Heart right ventricle (tissue), 16 donors: ENCODE results near the gene CNKSR2. TPM values are rescaled to one million over a fixed set of nuclear protein-coding genes. Genes with fewer than 3 reads are reported as not detected.

Source experiments
- ATAC-seq, 8 donors: fragments of 200-7000 bp; cut with Tn5 transposase; one replicate each; pipeline ENCODE4 v1.9.1; 2020; ENCODE audit warnings: mild to moderate bottlenecking in 8 of 8, moderate library complexity in 8 of 8, moderate number of reproducible peaks in 1 of 8
- DNase-seq, 2 donors: peaks; one replicate each; pipeline ENCODE4 v3.0.0-alpha.2; 2020
- H3K27ac ChIP-seq, 10 donors: fragments of 200-600 bp; sonication (generic) in 2 of 10; one replicate each; pipeline versions ENCODE4 v1.5.0 to v1.8.0; 2020 to 2022; ENCODE audit warnings: mild to moderate bottlenecking in 3 of 10
- H3K27me3 ChIP-seq, 7 donors: fragments of 200-600 bp; one replicate each; pipeline ENCODE4 v1.8.0; 2021 to 2022; ENCODE audit warnings: mild to moderate bottlenecking in 2 of 7
- H3K36me3 ChIP-seq, 9 donors: fragments of 200-600 bp; sonication (generic) in 1 of 9; one replicate each; pipeline versions ENCODE4 v1.5.0 to v1.8.0; 2020 to 2022; ENCODE audit warnings: mild to moderate bottlenecking in 2 of 9
- H3K4me1 ChIP-seq, 9 donors: fragments of 200-600 bp; sonication (generic) in 1 of 9; one replicate each; pipeline versions ENCODE4 v1.5.0 to v1.8.0; 2020 to 2022; ENCODE audit warnings: mild to moderate bottlenecking in 4 of 9
- H3K4me3 ChIP-seq, 10 donors: fragments of 200-600 bp; sonication (generic) in 2 of 10; one replicate each; pipeline versions ENCODE4 v1.5.0 to v1.8.0; 2020 to 2022; ENCODE audit warnings: mild to moderate bottlenecking in 7 of 10, moderate library complexity in 2 of 10
- H3K9me3 ChIP-seq, 11 donors: fragments of 200-600 bp in 10 of 11; sonication (generic) in 2 of 11; one replicate each; pipeline versions ENCODE4 v1.5.0 to v1.8.0; 2013 to 2022; ENCODE audit warnings: mild to moderate bottlenecking in 2 of 11, control low read depth in 1 of 11, moderate library complexity in 1 of 11
- CTCF ChIP-seq, 9 donors: fragments of 200-600 bp; sonication (generic) in 2 of 9; IDR thresholded peaks; one replicate each; pipeline versions ENCODE4 v1.5.0 to v1.8.0; 2021 to 2022; ENCODE audit warnings: antibody characterized with exemption in 9 of 9, mild to moderate bottlenecking in 5 of 9, moderate library complexity in 1 of 9
- WGBS, 2 donors: extraction: QIAGEN DNeasy Blood & Tissue Kit; methylation state at CpG; one replicate each; pipeline ENCODE4 v1.1.7; 2013; ENCODE audit warnings: inconsistent platforms in 1 of 2; 5-methylcytosine and 5-hydroxymethylcytosine counted together
- intact Hi-C, 10 donors: fragments of 100-400 bp; cut with DNase I; formaldehyde crosslinking; loops; one replicate each; pipeline versions ENCODE4 v1.11.1 to v1.14.2; 2022
- polyA plus RNA-seq, 2 donors: library from polyadenylated mRNA; stranded (reverse); fragments of 200-250 nt; gene quantifications; one replicate each; pipeline ENCODE4 v1.2.3, GENCODE V29; 2013
- total RNA-seq, 10 donors: library from RNA; stranded (reverse); fragmentation: NEBNext Ultra II Directional in 3 of 10; extraction: Animal tissue kit (Norgen Biotek cat#: 25700) in 3 of 10; gene quantifications; one replicate each; pipeline versions ENCODE4 v1.2.1 to v1.2.4, GENCODE V29; 2021 to 2023
- donor health status: Arrhythmogenic right ventricular cardiomyopathy.
- donor health status: ischemic (EF 13 %, LVEDD 7.1; RV severe dilation, severe dysfunction).
- donor health status: healthy with polysubstance abuse.
- donor health status: DM: no; HTN: yes; CAD: no.
- donor health status: DM: no; HTN: no; CAD: no.
- donor health status: ischemic (EF 25% LVEDD 6.9; RV normal size, moderate dysfunction).
- donor health status: ischemic (EF 25% LVEDD 5.7; RV mildly dilated, moderate dysfunction).
- donor health status: healthy.
- donor health status: DM: yes; HTN: yes; CAD: no.
- donor health status: Ischemic cardiomyopathy.
- donor health status: ischemic (EF 35%, LVEDD 5.7; RV mildly dilated, moderate dysfunction).
- donor health status: nonischemic (EF 11% LVEDD 7.7; RV severe dilation, severe dysfunction).
- donor health status: DM: yes; HTN: yes; CAD: no.
- donor health status: PGD.
- donor health status: ischemic (EF 29% LVEDD 5.4; RV normal size, mild dysfunction).
- donor health status: nonischemic (EF 23%, LVEDD 6.1; RV moderate dilation, normal function).

The CNKSR2 gene
- total and polyA plus RNA-seq, 12 donors = 0.03 to 1.6 (median 0.44) TPM

GRCh38 chrX:21373001-21373400 lies 1.2 kb upstream of the CNKSR2 start:
- H3K27ac ChIP-seq = no peak overlapping the region
- peaks cover 0 to 49% (median 13%) of the 10 kb centered on the region in 7 donors for H3K27me3 ChIP-seq
- intact Hi-C loops = loop anchor here in 1 of 10 donors (10.0 kb wide), 1 partner anchor 838 kb away; no protein-coding TSS in a partner anchor
- H3K9me3 ChIP-seq = no peaks in the 10 kb centered on the region
- TF ChIP-seq CTCF (IDR thresholded peaks at IDR 0.05) = no peak
- 62 to 84% methylated on average over 7 of the region's 7 CpGs for WGBS, 2 donors
- no peak overlapping the region for H3K4me3 ChIP-seq
- no peak for ATAC-seq
- H3K4me1 ChIP-seq = peaks cover 0 to 11% (median 0%) of the 10 kb centered on the region in 9 donors
- no peak for DNase-seq
- no peaks in the 10 kb centered on the region for H3K36me3 ChIP-seq

GRCh38 chrX:21373637-21374162 lies 518 bp upstream of the CNKSR2 start:
- H3K4me1 ChIP-seq = peaks cover 0 to 11% (median 0%) of the 10 kb centered on the region in 9 donors
- no peaks in the 10 kb centered on the region for H3K36me3 ChIP-seq
- DNase-seq (peak in 1 of 2 donors; percentile 37), ATAC-seq (peak in 3 of 8 donors; percentile 11 to 27 (median 24))
- no peaks in the 10 kb centered on the region for H3K9me3 ChIP-seq
- 1 to 2% methylated on average over 30 to 46 of the region's 50 CpGs for WGBS, 2 donors
- peak overlapping the region in 9 of 10 donors; percentile 31 to 60 (median 54) for H3K4me3 ChIP-seq
- TF ChIP-seq CTCF (IDR thresholded peaks at IDR 0.05) = no peak
- intact Hi-C loops = loop anchor here in 1 of 10 donors (10.0 kb wide), 1 partner anchor 839 kb away; no protein-coding TSS in a partner anchor
- H3K27ac ChIP-seq = no peak overlapping the region
- peaks cover 0 to 56% (median 13%) of the 10 kb centered on the region in 7 donors for H3K27me3 ChIP-seq

- Histone ChIP-seq H3K36me3 (no peaks in the 10 kb centered on the region), H3K27me3 (peaks cover 0 to 56% (median 13%) of the 10 kb centered on the region in 7 donors), H3K4me3 (peak overlapping the region in 9 of 10 donors; percentile 25 to 60 (median 54)), H3K27ac (no peak overlapping the region), H3K4me1 (peaks cover 0 to 11% (median 0%) of the 10 kb centered on the region in 9 donors), H3K9me3 (no peaks in the 10 kb centered on the region)
- DNase-seq (no peak), ATAC-seq (peak in 3 of 8 donors; percentile 13 to 55 (median 25))
- intact Hi-C loops = loop anchor here in 1 of 10 donors (10.0 kb wide), 1 partner anchor 840 kb away; no protein-coding TSS in a partner anchor
- TF ChIP-seq CTCF (IDR thresholded peaks at IDR 0.05) = no peak
- 0 to 3% methylated on average over 39 to 46 of the region's 46 CpGs for WGBS, 2 donors
Observed at GRCh38 chrX:21374994-21375707, 933 bp downstream of the CNKSR2 start.

- no peak for DNase-seq
- H3K36me3 ChIP-seq = no peaks in the 10 kb centered on the region
- TF ChIP-seq CTCF (IDR thresholded peaks at IDR 0.05) = peak in 1 of 9 donors; percentile 14
- 10 to 20% methylated on average over 5 of the region's 5 CpGs for WGBS, 2 donors
- H3K4me3 ChIP-seq = peak overlapping the region in 8 of 10 donors; percentile 31 to 60 (median 54)
- peak in 1 of 8 donors; percentile 6 for ATAC-seq
- H3K27me3 ChIP-seq = peaks cover 0 to 56% (median 13%) of the 10 kb centered on the region in 7 donors
- no peaks in the 10 kb centered on the region for H3K9me3 ChIP-seq
- intact Hi-C loops = loop anchor here in 1 of 10 donors (10.0 kb wide), 1 partner anchor 841 kb away; no protein-coding TSS in a partner anchor
- H3K27ac ChIP-seq = no peak overlapping the region
- peaks cover 0 to 11% (median 0%) of the 10 kb centered on the region in 9 donors for H3K4me1 ChIP-seq
Observed at GRCh38 chrX:21375708-21376009, 1.4 kb downstream of the CNKSR2 start.
